Measurements from ENCODE around the gene NTRK3. TPM values are rescaled to one million over a fixed set of nuclear protein-coding genes. Genes with fewer than 3 reads are reported as not detected.

NTRK3 gene
- total RNA-seq, 6 donors from 2014 or later: 1.4 to 11.5 (median 2.4) TPM

DNA sequence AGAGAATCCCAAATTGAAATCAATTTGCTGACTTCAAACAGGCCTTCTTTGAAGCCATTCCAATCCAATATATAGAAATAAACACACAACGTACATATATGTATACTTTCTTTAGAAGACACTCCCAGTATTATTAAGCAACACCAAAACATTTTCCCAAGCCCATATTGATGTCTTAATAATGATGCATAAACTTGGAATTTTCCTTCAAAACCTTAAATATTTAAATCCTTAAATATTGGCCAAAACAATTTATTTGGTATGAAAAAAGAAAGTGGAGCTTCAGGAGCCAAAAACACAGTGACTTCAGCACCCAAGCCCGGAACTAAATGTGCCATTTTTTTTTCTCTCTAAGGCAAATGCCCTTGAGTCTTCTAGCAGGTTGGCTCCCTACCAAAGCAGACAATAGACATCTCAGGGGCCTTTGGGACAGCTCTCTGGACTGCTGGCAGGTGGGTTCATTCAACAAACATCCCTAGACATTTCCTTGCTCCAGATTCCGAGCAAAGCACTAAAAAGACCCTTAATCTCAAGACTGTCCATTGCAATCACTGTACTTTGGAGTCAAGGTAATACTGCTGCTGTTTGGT, 384.7 kb downstream of the NTRK3 start:
- H3K9me3 ChIP-seq: no peaks in the 10 kb centered on the region
- H3K4me3 ChIP-seq: no peak overlapping the region
- DNase-seq (no peak), ATAC-seq (ENCODE audit: low FRiP score in 2 of 2) (no peak)
- H3K27ac ChIP-seq: no peak overlapping the region
- H3K27me3 ChIP-seq: no peaks in the 10 kb centered on the region
- TF ChIP-seq POLR2AphosphoS5 (IDR thresholded peaks at IDR 0.05) (no peak), EP300 (IDR thresholded peaks at IDR 0.05) (no peak), POLR2A (IDR thresholded peaks at IDR 0.05) (no peak)
- TF ChIP-seq, protein P1, sequence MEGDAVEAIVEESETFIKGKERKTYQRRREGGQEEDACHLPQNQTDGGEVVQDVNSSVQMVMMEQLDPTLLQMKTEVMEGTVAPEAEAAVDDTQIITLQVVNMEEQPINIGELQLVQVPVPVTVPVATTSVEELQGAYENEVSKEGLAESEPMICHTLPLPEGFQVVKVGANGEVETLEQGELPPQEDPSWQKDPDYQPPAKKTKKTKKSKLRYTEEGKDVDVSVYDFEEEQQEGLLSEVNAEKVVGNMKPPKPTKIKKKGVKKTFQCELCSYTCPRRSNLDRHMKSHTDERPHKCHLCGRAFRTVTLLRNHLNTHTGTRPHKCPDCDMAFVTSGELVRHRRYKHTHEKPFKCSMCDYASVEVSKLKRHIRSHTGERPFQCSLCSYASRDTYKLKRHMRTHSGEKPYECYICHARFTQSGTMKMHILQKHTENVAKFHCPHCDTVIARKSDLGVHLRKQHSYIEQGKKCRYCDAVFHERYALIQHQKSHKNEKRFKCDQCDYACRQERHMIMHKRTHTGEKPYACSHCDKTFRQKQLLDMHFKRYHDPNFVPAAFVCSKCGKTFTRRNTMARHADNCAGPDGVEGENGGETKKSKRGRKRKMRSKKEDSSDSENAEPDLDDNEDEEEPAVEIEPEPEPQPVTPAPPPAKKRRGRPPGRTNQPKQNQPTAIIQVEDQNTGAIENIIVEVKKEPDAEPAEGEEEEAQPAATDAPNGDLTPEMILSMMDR (IDR thresholded peaks at IDR 0.05): no peak
- no peaks in the 10 kb centered on the region for H3K36me3 ChIP-seq
- WGBS, 2 donors: 70 to 76% methylated on average over 3 of the region's 3 CpGs
- H3K4me1 ChIP-seq: no peaks in the 10 kb centered on the region

DNA sequence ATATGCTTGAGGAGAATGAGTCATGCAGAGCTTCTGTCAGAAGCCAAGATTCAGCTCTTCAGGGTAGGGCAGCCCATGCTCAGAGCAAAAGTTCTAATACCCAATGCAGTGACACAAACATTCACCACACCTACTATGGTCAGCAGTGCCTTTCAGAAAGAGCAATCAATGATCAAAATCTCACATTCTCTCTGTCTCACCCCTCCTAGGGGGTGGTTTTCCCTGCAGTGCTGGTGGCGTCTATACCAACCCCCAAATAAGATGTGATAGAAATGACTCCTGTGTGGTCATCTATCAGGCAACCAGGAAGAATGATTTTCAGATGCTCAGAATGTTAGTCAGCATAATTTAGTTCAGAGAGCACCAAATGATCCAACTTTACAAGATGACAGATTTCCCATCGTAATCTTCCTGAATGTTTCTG, 385.3 kb downstream of the NTRK3 start:
- H3K27me3 ChIP-seq: no peaks in the 10 kb centered on the region
- no peak for DNase-seq
- WGBS, 2 donors: 89 to 90% methylated on average over 2 of the region's 2 CpGs
- H3K36me3 ChIP-seq: no peaks in the 10 kb centered on the region
- TF ChIP-seq POLR2AphosphoS5 (IDR thresholded peaks at IDR 0.05): no peak
- TF ChIP-seq EP300 (IDR thresholded peaks at IDR 0.05): no peak
- TF ChIP-seq, protein P1 (IDR thresholded peaks at IDR 0.05): no peak
- TF ChIP-seq POLR2A (IDR thresholded peaks at IDR 0.05): no peak
- no peak overlapping the region for H3K4me3 ChIP-seq
- H3K27ac ChIP-seq: no peak overlapping the region
- no peaks in the 10 kb centered on the region for H3K4me1 ChIP-seq
- no peak for ATAC-seq (ENCODE audit: low FRiP score in 2 of 2)
- H3K9me3 ChIP-seq: no peaks in the 10 kb centered on the region

DNA sequence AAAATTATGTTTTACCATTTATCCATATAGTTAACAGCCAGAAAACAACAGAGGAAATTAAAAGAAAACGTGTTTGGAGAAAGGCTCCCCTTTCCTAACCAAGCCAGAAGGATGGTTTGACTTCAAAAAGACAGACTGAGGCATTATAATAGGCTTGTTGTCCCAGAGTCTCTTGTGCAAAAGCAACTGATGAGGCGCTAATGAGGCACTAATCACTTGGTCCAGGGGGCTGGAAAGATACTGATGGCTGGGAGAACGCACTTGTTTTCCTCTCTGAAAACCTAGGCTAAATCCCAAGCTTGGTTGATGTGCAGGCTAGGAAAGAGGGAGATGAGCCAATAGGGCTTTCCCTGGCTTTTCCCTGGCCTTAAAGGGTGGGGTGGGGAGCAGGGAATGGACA, 389.6 kb downstream of the NTRK3 start:
- TF ChIP-seq, protein P1 (IDR thresholded peaks at IDR 0.05): no peak
- TF ChIP-seq POLR2AphosphoS5 (IDR thresholded peaks at IDR 0.05): no peak
- no peak for TF ChIP-seq POLR2A (IDR thresholded peaks at IDR 0.05)
- TF ChIP-seq EP300 (IDR thresholded peaks at IDR 0.05): no peak
- Histone ChIP-seq H3K4me1 (no peaks in the 10 kb centered on the region), H3K4me3 (no peak overlapping the region), H3K36me3 (no peaks in the 10 kb centered on the region), H3K9me3 (no peaks in the 10 kb centered on the region), H3K27me3 (no peaks in the 10 kb centered on the region), H3K27ac (no peak overlapping the region)
- ATAC-seq (ENCODE audit: low FRiP score in 2 of 2) (no peak), DNase-seq (no peak)
- WGBS, 2 donors: 15 to 23% methylated on average over 3 of the region's 3 CpGs

DNA sequence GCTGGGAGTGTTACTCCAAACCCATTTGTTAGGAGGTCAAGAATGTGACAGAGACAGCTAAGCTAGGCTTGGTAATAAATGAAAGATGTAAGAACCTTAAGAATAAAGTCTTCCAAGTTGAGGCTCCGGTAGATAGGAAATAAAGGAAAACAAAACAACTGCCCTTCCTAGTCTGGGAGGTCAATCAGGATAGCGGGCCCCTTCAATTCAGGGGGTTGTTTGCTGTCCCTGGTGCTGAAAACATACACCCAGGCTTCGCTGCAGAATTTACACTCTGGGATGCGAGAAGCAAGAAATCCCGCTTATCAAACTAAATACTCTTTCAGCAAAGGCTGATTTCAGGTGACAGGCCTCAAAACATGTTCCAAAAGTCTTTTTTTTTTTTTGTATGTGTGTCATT, 393.4 kb downstream of the NTRK3 start:
- 38 to 42% methylated on average over 5 of the region's 5 CpGs for WGBS, 2 donors
- no peak for TF ChIP-seq EP300 (IDR thresholded peaks at IDR 0.05)
- TF ChIP-seq, protein P1 (IDR thresholded peaks at IDR 0.05): no peak
- TF ChIP-seq POLR2AphosphoS5 (IDR thresholded peaks at IDR 0.05): no peak
- TF ChIP-seq POLR2A (IDR thresholded peaks at IDR 0.05): no peak

DNA sequence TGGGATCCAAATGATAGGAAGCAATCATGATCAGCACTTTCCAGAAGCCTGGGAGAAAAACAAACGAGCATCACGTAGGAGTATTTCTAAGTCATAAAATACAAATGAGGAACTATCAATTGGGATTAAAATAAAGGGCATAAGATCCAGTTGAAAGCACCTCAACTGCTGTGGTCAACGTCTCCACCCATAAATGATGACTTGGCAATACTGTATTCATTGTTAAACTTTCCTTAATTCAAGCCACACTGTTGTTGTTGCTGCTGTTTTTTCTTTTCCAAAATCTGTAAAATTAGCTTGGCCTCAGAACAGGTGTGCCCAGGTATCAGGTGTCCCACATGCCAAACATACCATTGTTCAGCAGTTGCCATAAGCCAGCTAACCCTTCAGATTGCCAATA, 395.8 kb downstream of the NTRK3 start:
- Histone ChIP-seq H3K4me1 (no peaks in the 10 kb centered on the region), H3K27ac (no peak overlapping the region), H3K36me3 (no peaks in the 10 kb centered on the region), H3K4me3 (no peak overlapping the region), H3K9me3 (no peaks in the 10 kb centered on the region), H3K27me3 (no peaks in the 10 kb centered on the region)
- 44 to 46% methylated on average over 3 of the region's 3 CpGs for WGBS, 2 donors
- no peak for DNase-seq
- TF ChIP-seq, protein P1 (IDR thresholded peaks at IDR 0.05): no peak
- TF ChIP-seq POLR2AphosphoS5 (IDR thresholded peaks at IDR 0.05): no peak
- TF ChIP-seq EP300 (IDR thresholded peaks at IDR 0.05): no peak
- no peak for ATAC-seq (ENCODE audit: low FRiP score in 2 of 2)

More for the DNA sequence above, 393.4 kb downstream of the NTRK3 start:
- Histone ChIP-seq H3K9me3 (no peaks in the 10 kb centered on the region), H3K27me3 (no peaks in the 10 kb centered on the region), H3K36me3 (no peaks in the 10 kb centered on the region), H3K4me3 (no peak overlapping the region), H3K27ac (no peak overlapping the region), H3K4me1 (no peaks in the 10 kb centered on the region)
- no peak for DNase-seq
- ATAC-seq (ENCODE audit: low FRiP score in 2 of 2): no peak

All from upper lobe of left lung (tissue), 6 donors.